CD4-positive, alpha-beta T cell treated with Interleukin-12 subunit alpha and Interleukin-12 subunit beta, for 1 hour (primary cell): ENCODE data around the gene CISH.

ENCODE experiments used
- DNase-seq: peaks from one replicate; pipeline ENCODE4 v3.0.0-alpha.2; 2020

The CISH gene, protein sequence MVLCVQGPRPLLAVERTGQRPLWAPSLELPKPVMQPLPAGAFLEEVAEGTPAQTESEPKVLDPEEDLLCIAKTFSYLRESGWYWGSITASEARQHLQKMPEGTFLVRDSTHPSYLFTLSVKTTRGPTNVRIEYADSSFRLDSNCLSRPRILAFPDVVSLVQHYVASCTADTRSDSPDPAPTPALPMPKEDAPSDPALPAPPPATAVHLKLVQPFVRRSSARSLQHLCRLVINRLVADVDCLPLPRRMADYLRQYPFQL

DNA sequence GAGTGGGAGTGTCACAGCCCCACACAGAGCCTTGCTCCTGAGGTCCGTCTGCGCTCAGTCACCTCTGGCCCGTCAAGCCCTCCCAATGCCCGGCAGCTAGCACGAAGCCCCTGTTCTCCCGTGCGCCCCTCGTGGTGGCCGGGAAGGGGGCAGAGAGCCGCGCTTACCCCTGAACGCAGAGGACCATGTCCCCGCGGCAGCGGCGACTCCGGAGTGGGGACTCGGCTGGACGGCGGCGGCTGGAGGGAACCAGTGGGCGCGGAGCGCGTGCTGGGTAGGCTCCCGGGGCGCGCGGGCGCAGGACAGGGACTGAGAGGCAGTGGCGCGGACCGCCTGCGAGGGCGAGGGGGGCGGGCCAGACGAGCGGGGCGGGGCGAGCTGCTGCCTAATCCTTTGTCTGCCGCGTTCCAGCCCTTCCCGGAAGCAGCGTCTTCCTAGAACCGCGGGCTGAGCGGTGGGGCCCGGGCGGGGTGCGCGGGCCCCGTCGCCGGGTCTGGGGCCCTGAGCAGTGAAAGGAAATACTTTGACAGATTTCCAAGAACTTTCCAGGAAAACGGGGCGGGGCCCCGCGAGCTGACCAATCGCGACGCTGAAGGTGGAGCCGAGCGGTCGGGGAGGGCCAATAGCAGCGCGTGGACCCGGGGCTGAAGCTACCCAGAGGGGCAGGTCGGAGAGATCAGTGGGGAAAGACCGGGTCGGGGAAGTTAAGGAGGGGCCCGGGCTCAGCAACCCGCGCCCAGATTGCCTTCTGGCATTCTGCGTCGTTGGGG is at the start of gene CISH:
CISH (minus strand) TSS at position 311 of the 770 bp plus-strand sequence; CDS start at position 187, 124 bp downstream.
- DNase-seq: peak; percentile 95

DNA sequence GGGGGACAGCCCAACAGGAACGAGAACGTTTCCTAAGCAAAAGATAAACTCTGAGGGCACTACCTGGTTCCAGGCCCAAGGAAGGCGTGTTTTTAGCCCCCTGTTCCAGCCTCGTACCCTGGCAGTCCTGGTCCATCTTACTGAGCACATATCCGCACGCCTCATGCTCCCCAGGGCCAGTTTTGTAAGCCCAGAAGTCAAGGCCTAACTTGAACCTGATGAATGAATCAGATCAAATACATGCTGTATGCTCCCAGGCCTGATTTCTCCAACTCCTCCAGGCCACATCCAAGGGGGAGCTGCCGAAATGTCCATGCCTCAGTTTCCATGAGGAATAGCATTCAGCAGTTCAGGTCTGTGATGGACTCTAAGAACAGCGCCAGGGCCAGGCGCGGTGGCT is 48.8 kb upstream of the CISH start:
- no peak for DNase-seq

DNA sequence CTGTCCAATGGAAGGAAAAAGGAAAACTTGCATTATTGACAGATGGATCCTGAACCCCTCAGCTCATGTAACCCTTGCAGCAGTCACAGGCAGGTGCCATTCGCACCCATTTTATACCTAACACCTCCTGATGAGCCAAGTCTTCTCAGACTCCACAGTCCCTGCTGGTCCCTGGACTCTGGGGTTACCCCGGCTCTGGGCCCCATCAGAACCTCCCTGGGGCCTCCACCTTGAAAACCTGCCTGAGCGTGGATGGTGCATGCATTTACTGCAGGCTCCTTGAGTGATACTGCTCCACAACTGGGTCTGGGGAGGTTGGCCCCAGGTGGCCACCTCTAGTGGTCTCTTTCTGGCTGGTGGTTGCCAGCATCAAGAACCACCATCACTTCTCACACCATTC is 47.3 kb upstream of the CISH start:
- DNase-seq: no peak

DNA sequence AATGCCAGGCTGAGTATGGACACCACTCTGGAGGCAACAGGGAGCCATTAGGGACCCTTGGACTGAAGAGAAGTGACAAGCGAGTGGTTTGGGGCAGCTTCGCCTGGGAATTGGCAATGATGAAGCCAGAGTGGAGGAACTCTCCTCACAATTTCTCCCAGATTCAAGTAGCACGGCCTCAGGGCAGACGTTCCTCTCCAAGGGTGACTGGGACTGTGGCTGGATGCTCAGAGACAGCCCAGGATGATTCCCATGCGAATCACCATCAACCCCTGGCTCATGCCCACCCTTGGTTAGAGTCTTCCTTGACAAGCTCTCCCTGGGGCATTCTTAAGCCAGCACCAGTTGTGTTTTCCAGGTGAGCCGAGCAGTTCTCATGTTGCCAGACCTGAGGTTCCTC is 46.8 kb upstream of the CISH start:
- no peak for DNase-seq

DNA sequence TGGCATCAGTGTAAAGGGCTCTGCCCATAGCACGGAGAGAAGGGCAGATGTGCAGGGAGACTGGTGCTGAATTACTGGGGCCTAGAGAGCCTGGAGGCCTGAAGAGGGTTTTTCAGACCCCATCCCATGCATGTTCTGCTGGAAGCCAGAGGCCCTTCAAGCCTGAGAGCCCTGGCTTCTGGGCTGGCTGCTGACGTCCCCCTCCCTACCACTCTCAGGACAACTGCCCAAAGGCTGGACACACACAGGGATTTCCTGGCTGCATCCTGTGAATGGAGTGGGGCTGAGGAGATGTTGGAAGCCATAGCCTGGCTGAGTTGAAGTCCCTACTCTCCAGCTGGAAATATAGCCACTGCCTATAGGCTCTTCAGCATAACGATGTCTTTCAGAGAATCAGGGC is 46.2 kb upstream of the CISH start:
- DNase-seq: no peak

DNA sequence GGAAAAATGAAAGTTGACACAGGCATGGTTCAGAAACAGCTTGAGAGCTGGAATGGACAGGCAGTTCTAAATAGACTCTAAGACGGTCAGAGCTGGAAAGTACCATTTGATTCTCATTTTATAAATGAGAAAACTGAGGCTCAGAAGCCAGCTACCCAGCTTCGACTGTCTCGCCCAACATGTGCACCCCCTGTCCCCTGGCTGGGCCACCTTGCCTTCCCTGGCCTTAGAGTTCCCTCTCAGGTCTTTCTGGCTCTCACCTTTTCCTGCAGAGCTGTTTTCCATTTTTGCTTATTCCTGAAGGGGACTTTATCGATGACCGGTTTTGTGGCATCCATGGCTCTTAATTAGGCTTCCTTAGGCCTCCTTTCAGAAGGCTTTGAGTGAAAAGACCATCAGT is 45.8 kb upstream of the CISH start:
- DNase-seq: no peak

DNA sequence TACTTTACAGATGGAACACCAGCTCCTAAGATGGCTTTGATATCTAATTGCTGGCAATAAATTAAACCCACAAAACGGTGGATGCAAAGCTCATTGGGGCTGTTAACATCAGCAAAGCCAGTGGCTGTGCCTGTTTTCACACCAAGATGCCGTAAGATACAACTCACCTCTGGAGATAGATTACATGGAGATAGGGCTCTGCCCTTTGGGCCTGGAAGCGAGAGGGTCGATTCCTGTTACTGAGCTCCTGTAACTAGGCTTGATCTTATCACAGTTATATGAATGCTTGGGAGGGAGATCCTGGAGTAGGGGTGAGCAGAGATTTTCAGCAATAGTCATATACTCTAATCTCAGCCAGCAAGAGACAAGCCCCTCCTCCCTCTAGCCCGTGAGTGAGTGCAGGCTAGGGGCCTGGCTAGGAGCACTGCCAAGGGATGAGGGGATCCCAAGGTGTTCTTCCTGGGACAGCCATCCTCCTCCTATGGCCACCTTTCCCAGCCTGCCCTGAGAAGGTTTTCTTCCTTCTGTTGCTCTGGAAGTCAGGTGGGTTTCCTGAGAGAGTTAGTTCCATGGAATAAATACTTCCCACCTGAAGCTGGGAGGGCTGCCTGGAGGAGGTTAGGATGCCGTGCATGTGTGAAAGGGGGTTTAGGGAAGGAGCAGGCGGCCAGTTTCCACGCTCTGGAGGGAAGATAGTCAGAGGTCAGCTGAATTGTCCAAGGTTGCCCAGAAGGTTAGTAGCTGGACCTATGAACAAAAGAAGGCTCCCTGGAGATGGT is 45.0 kb upstream of the CISH start:
- DNase-seq: no peak

DNA sequence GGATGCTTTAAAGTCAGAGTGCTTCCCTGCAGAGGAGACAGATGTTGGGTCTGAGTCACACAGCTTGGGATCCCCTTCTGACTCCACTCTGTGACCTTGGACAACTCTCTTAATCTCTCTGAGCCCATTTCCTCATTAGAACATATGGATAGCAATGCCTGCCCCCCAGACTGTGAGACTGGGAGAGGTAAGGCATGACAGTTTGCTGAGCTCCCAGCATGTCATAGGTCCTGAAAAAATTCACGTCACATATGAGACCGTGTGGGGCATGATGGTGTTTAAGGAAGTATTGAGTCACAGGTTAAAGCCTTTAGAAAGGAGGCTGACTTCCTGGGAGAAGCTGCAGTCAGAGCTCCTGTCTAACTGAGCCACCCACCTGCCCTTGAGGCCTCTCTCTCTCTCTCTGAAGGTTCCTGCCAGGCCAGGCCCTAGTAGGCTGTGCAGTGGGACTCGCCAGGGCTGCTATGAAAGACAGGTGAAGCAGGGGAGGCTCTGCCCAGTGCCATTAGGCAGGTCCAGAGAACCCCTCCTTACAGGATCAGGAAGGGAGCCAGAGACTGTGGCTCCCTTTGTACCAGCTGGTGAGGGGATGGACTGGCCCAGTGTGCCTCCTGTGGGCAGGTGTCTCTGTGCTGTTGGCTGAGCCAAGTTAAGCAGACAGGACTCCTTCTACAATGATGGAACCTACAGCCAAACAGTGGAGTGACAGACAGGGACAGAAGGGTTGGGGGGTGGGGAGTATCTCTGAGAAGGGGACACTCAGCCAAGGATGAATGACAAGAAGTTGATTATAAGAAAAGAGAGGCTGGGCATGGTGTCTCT is 43.6 kb upstream of the CISH start:
- no peak for DNase-seq

DNA sequence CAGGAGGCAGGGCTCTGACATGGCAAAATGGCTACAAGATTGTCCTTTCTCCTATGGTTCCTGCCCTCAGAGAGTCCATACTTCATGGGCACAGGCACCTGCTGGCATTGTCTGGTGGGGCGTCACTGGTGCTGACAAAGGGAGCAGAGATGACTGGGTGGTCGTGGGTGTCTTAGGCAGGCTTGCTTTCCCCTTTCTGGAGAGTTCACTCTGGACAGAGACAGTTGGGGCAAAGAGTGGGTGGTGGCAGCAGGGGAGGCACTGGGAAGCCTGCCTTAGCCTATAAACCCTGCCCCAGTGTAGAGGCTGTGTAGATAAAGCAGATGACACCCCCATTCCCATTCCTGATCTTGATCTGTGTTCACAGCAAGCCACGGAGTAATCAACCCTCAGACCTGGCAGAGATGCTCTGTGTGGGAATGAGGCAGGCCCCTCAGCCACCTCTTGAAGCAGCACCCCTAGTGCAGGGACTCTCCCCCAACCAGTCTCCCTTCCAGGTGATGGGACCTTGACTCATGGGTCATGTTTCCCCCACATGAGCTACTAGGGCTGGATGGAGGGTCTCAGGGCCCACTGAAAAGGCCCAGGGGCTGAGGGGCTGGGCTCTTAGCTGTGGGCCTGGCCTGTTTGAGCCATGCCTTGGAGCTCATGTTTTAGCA is 42.5 kb upstream of the CISH start:
- DNase-seq: no peak

DNA sequence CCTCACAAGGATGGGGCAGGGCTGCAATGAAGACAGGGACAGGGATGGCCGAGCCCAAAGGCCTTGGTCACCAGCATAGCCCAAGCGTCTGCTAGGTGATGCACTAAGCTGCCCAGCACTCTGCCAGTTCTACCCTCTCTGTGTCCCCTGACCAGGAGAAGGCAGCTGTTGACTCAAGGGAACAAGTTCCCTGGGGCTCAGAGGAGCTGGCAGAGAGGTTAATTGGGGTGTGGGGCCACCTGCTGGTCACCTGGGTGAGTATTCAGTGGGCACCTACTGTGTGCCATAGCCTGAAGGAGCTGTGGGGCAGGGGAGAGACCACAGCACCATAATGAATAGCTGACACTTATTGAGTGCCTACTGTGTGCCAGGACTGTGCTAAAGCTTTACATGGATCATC is 41.1 kb upstream of the CISH start:
- peak; percentile 64 for DNase-seq

DNA sequence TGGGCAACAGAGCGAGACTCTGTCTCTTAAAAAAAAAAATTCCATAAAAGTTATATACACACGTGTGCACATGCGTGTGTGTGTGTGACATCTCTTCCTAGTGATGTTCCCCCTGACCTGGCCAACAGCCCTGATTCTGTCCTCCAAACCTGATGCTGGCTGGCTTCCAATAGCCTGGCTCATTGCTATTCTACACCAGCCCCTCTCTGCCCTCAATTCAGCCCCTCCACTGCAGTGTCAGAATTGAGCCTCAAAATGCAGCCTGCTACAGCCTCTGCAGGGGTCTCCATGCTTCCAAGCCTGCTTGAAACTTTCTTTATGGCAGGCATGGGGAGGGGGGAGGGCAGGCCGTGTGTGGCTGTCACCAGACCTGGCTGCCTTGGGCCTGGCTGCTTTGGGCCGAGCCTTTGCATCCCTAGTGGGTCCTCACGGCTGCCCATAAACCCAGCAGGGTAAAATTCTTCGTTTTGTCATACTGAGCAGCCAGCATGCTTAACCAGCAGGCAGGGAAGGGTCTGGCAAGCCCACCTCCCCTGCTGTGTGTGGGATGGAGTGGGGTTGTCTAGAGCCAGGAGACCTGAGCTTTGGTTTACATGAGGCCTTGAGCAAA is 40.5 kb upstream of the CISH start:
- no peak for DNase-seq

DNA sequence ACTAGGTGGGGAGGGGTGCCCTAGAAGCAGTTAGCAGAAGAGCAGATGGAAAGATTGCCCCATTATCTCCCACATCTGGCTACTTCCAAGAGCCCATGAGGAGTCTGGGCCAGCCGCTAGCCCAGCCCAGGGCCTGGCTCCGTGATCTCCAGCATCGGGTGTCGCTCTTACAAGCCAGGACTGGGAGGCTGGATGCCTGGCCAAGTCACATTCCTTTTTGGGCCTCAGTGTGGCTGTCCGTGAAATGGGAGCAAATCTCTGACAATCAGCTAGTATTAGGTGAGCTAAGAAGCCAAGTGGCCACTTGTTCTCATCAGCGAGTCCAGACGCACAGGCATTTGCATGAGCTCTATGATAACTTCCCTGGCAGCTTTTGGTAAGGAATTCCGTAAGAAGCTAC is 39.9 kb upstream of the CISH start:
- DNase-seq: no peak

DNA sequence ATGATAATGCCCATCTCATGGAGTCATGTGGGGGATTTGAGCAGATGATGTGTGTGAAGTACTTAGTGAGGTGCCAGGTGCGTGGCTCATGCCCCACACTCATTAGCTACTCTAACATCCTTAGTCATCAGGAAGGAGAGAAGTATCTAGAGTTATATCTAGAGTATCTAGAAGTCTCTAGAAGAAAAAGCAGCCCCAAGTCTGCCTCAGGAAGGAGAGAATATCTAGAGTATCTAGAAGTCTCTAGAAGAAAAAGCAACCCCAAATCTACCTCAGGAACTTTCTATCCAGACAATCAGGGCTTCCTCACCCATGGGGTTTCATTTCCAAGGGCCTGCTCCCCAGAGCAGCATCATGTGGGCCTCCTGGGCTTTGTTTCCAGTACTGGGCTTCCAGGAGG is 38.4 kb upstream of the CISH start:
- DNase-seq: no peak

DNA sequence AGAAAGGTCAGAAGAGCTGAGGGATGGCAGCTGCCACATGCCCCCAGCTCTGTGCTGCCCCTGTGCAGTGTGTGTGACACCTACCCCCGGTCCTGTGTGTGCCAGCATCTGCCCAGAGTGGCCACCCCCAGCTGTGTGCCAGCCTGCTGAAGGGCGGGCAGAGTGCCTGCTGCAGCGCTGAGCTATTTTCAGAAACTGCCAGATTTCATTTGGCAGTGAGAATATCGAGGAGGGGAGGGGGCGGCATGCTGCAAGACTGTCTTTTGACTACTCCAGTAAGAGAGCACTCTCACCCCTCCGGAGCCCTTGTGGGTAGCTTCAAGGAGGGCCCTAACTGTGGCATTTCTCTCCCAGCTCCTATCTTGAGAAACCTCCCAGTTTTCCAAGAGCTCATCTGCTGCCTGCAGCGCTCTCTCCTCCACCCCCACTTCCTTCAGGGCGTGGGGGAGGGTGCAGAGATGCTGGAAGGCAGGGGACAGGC is 37.9 kb upstream of the CISH start:
- DNase-seq: no peak

DNA sequence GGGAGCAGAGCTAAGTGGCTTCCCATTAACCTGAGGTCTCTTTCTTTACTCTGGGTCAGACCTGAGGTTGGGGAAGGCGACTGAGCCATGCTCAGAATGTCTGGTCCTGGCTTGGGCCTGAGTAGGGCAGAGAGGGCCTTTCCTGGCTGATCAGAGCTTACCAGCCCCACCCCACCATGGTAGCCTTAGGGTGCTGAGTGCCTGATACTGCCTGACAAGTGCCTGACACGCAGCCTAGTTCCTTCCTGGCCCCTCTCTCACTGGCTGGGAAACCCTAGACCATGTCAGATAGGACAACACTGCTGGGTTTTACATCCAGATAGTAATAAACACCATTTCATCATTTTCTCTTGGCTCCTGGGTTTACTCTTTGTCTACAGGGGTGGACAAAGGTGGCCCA is 37.4 kb upstream of the CISH start:
- no peak for DNase-seq

DNA sequence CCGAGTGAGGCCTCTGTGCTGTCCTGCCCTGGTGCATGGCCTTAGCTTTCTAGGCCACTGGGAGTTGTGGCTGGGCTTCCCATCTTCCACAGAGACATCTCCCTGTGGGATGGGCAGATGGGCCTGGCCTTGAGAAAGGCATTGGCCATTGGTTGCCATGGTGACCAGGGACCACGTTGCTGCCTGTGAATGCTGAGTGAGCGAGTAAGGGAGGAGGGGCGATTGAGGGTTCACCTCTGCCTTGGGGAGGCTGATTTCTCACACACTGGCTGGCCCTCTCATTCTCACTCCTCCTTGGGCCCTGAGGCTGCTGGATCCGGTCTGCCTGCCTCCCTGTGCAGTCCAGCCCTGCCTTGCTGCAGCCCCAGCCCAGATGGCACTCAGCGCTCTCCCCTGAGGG is 36.7 kb upstream of the CISH start:
- DNase-seq: no peak

DNA sequence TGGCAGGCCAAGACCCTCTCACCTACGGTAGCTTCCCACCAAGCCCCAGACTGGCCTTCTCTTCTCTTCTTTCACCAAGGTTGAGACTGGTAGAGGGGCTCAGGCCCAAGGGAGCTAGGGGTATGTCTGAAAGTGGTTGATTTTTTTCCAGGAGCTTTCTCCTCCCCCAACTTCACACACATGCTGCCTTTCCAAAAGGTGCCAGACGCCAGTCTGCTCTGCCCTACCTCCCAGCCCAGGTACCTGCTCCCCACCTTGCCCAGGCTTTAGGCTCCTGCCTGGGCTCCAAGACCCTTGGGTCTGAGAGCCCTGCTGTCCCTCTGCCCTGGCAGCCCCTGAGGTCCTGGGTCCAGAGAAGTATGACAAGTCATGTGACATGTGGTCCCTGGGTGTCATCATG is 33.8 kb upstream of the CISH start:
- no peak for DNase-seq

DNA sequence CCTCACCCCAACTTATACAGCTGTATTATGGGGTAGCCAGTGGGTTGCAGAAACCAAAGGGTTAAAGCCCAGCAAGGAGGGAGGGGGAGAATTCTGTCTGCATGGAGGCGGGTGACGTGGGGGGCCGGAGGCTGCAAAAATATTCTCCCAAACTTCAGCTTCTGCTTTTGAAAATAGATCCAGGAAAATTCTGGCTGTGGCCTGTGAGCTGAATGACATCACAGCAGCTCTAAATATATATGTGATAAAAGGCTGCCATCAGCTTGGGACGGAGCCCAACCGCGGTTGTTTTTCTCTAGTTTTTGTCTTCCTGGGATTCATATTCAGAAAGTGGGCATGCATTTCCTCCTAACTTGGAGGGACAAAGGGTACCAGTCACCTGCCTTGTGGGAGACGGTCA is 33.0 kb upstream of the CISH start:
- no peak for DNase-seq

DNA sequence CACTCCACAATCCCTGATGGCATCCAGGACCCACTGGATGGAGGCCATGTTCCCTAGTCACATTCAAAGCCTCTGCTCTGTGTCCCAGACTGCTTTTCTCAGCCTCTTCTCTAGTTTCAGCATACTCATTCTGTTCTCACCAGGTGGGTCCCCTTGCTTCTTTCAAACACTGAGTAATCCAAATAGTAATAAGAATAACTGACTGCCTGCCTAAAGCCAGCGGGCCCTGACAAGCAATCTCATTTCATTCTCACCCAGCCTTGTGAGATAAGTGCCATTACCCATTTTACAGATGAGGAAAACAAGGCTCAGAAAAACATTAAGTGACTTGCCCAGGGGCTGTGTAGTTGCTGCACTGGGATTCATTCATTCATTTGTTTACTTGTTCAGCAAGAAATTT is 30.8 kb upstream of the CISH start:
- no peak for DNase-seq

DNA sequence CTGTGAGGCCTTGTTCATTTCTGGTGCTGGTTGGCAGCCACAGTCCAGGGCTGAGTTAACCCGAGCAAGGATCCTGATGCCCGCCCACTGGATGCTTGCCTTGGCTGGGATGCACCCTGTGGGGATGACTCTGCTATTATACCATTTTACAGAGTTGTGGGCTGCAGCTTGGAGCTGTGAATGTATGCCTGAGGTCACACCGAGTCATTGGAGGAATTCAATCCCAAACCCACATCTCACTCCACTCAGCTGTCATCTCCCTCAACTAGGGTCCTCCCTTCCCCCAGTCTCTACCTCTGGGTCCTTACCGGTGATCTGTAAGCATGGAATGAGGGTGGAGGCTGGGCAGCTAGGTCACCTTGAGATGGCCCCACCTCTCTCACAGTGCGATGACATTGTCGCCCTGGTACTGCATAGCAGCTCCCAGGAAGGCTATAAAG is 27.5 kb upstream of the CISH start:
- no peak for DNase-seq

DNA sequence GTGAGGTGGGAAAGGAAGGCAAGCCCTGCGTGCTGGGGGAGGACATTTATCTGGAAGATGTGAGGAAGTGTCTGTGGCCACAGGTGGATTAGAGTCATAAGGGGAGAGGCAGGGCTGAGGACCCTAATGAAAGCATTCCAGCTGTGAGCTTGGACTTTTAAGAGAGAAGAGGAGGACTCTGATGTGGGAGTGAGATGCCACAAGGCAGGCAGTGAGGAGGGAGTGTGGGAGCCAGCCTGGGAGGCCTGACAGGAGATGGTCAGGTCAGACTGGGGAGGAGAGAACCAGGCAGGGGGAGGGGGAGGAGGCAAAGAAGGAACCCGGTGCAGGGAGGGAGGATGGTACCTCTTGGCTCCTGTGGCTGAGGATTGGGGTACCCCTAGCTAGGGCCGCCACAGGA is 26.4 kb upstream of the CISH start:
- no peak for DNase-seq

DNA sequence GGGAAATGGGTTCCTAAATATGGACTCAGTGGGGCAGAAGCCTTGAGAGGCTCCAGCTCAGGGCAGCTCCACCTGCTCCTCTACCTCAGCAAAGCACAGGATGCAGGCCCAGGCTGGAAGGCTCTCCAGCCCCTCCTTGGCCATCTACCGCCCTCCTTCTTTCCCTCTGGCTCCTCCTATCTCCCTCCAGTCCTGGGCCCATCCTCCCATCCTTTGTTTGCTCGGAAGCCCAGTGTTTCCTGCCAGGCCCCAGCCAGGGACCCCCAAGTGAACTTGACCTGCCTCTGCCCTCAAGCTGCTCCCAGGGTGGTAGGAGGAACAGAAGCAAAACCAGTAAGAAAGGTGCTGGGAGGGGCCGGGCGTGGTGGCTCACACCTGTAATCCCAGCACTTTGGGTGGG is 25.4 kb upstream of the CISH start:
- DNase-seq: no peak
